Stimulated activated CD4-positive, alpha-beta T cell treated with anti-CD3 and anti-CD28 coated beads, Interleukin-15, amount 100 ng/mL, for 1 hour (primary cell): ENCODE data around the gene DDAH1.

Source experiments
- DNase-seq, 2 donors: peaks; one replicate each; pipeline ENCODE4 v3.0.0-alpha.2; 2020; ENCODE audit warnings: low read depth in 1 of 2, low spot score in 1 of 2

The DDAH1 gene

DNA sequence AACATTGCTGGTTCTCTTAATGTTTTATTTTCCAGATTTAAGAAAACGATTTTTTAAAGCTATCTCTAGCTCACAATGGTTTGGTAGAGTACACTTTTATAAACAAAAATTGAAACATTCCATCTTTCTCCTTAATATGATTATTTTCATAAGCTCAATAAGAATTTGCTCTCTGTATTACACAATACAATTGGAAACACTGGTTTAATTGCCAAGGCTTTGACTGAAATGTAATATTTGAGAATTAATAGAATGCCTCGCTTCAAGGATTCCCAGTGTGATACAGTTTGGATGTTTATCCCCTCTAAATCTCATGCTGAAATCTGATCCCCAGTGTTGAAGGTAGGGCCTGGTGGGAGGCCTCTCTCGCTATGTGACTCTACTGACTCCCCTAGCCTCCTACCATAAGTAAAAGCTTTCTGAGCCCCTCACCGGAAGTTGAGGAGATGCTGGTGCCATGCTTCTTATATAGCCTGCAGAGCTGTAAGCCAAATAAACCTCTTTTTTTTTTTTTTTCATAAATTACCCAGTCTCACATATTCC lies 67.4 kb downstream of the DDAH1 start:
- no peak for DNase-seq

DNA sequence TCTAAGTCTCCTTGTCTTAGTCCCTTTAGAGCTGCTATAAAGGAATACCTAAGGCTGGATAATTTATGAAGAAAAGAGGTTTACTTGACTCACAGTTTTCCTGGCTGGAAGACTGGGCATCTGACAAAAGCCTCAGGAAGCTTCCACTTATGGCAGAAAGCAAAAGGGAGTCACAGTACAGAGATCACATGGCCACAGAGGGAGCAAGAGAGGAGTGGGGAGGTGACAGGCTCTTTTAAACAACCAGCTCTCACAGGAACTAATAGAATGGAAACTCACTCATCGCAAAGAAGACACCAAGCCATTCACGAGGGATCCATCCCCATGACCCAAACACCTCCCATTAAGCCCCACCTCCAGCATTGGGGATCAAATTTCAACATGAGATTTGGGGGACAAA lies 68.8 kb downstream of the DDAH1 start:
- no peak for DNase-seq

DNA sequence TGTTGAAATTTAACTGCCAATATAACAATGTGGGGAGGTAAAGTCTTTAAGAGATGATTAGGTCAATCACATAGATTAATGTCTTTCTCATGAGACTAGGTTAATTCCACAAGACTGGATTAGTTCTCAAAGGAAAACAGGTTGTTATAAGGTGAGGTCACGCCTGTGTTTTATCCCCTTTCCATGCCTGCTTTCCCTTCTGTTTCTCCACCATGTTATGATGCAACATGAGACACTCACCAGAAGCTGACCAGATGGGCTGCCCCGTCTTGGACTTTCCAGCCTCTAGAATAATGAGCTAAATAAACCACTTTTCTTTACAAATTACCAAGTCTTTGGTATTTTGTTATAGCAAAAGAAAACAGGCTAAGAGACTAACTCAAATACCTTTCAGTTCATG lies 70.8 kb downstream of the DDAH1 start:
- no peak for DNase-seq

DNA sequence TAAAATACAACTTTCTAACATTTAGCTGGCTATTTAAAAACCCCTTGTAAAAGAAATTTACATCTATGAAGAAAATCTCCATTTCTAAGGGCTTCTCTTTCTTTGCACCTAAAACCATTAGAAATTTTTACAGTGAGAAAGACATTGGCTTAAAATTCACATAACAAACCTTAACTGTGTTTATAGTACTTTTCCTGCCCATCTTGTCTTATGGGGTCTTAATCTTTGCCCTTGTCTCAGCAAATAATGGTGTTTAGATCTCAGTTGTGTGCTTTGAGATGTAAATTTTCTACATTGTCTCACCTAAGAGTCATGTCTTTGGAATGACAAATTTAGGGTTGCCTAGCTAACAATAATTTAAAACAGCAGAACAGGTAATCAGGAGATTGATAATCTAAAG lies 71.5 kb downstream of the DDAH1 start:
- no peak for DNase-seq

DNA sequence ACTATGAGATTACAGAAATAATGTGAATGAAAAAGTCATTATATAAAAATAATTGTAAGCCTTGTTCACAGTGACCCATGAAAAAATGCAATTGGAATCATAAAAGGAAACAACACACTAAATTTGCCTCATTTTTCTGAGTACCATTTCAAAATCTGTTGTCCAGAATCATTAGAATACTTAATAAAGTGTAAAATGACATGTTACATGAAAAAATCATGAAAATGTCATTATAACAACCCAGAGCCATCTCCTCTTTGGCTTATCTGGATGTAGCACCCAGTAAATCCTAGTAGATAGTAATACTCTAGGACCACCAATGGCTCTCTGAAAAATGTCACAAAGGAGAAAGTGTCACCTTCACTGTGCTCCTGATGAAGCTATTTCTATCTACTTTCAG lies 76.5 kb downstream of the DDAH1 start:
- DNase-seq: no peak

DNA sequence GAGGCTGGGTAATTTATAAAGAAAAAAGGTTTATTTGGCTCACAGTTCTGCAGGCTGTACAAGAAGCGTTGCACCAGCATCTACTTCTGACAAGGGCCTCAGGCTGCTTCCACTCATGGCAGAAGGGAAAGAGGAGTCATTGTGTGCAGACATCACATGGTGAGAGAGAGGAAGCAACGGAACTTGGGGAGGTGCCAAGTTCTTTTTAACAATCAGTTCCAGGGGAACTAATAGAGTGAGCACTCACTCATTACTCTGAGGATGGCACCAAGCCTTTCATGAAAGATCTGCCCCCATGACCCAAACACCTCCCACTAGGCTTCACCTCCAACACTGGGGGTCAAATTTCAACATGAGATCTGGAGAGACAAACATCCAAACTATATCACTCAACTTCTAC lies 77.2 kb downstream of the DDAH1 start:
- DNase-seq: no peak

DNA sequence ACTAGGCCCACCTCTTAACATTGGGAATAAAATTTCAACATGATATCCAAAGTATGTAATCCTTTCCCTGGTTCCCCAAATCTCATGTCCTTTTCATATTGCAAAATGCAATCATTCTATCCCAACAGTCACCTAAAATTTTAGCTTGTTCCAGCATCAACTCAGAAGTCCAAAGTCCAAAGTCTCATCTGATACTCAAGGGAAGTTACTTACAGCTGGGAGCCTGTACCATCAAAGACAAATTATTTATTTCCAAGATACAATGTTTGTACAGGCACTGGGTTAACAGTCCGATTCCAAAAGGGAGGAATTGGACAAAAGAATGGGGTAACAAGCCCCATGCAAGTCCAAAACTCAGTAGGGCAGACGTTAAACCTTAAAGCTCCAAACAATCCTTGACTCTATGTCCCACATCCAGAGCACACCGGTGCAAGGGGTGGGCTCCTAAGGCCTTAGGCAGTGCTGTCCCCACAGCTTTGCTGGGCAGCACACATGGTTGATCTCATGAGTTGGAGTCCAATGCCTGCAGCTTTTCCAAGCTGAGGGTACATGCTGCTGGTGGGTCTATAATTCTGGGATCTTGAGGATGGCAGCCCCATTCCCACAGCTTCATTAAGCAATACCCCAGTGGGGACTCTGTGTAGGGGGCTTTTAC lies 78.8 kb downstream of the DDAH1 start:
- no peak for DNase-seq

DNA sequence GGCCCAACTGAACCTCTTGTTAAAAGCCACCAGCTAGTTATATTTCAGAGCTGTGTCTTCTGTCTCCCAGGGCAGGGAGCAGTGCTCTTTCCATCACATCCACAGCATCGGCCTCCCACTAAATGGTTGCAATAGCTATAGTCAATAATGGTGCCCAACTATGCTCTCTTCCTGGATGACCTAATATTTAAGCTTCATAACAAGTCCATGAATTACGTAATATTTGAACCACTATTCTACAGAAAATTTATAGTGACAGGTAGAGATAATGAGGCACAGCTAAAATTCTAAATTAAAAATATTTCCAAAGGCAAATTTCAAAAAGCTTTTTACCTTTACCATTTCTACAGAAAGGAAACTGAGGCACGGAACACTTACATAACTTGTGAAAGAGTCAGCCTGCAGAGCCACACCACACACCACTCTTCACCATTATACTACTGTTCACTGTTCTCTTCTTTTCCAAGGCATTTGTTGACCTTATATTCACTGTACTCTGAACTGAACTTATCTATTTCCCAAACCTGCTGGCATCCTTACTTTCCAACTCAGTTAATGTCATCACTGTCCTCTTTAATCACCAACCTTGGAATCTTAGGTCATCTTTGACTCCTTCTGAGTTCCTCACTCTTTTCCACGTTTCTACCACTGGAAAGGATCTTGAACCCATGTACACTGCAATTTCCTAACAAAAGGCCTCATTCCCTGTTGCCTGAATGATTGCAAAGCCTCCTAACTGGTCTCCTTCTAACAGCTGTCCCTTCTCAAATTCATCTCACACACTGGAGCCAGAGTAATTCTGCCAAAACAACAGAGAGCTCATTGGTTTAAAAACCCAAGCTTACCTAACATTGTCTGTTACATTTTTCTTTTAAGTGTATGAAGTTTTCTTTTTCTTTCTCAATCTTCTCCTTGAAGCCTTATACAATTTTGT lies 85.5 kb downstream of the DDAH1 start:
- no peak for DNase-seq

DNA sequence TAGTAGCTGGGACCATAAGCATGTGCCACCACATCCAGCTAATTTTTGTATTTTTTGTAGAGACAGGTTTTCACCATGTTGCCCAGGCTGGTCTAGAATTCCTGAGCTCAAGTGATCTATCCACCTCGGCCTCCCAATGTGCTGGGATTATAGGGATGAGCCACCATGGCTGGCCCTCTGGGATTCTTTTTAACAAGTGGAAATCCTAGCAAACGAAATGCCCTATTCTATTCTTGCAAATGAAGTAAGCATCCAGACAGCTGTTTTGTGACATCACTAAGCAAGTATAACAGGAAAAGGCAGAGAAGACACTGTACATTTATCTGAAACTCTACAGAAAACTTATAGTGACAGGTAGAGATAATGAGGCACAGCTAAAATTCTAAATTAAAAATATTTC lies 86.4 kb downstream of the DDAH1 start:
- no peak for DNase-seq

DNA sequence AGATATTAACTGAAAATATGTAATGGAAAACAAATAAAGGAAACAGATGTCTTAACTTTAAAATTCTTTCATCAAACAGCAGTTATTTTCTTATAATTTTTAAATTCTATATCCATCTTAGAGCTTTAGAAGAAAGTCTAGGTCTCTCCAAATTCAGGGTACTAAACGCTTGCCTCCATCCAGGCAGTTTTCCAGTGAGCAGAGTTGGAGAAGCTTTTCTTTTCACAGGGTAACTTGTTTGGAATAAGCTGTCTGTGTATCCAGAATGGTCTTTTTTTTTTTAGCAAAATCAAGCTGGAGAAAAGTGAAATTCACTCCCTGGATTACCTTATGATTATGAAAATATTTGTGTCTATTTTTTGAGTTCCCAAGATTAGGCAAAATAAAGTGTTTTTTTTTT lies 88.6 kb downstream of the DDAH1 start:
- DNase-seq: no peak

DNA sequence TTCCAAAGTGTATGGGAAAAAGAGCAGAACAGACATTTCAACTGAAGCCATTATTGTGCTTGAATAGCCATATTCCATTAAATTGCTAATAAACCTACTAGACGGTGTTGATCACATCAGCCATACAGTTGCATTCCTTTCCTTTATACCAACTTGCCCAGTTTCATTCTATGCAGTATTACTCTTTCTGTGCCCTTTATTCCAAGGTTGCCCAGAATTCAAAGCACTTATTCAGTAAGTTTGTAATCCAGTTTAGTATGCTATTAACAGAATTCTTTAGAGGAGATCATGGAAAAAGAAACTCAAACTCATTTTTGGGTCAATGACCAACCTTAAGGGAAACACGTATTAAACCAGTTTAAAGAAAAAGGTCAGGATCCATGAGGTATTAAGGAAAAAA lies 89.5 kb downstream of the DDAH1 start:
- DNase-seq: no peak

DNA sequence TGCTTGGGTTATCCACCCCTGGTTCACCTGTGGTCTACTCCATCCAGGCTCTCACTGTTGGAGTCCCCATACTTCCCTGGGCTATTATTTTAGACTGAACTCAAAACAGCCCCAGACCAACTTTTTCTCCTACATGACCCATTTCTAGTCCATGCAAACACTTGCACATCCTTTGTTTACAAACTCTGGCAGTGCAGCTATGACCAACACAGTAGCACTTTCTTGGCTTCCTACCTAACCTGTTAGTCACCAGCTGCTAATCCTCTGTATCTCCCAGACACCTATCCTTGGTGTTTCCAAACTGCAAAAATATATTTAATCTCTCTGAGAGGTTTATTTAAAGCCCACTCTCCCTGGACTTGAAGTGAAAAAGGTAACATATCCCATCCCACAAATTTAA lies 90.8 kb downstream of the DDAH1 start:
- no peak for DNase-seq

DNA sequence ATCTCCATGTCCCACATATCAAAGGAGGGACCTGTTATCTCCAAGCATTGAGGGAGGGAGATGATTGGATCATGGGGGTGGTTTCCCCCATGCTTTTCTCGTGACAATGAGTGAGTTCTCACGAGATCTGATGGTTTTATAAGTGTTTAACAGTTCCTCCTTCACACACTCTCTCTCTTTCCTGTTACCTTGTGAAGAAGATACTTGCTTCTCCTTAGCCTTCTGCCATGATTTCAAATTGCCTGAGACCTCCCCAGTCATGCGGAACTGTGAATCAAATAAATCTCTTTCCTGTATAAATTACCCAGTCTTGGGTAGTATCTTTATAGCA lies 91.6 kb downstream of the DDAH1 start:
- DNase-seq: no peak

DNA sequence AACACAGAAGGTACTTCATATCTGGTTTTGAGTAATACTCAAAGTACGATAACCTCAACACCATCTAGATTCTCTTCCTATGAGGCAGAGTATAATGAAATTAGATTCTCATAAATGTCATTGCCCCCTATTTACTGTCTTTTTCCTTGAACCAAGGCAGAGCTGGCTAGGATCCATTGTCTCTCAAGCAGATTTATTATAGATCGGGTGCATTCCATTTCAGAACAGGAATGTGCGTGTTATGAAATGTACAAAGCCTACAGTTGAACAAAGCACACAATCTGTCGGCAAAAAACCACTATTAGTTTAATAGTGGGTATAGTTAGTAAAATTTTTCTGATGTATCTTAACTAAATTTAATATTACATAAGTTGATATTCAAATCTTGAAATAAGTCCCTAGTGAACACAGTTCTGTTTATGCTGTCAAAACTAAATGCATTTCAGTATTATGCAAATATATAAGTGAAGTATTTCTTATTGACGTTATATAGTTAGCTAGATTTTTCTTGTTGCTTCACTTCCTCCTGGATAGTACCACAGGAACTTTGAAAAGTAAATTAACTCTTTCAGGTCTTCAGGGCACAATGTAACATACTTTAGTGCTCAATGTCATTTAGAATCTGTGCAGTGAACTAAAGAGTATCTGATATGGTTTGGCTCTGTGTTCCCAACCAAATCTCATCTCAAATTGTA lies 92.1 kb downstream of the DDAH1 start:
- no peak for DNase-seq

DNA sequence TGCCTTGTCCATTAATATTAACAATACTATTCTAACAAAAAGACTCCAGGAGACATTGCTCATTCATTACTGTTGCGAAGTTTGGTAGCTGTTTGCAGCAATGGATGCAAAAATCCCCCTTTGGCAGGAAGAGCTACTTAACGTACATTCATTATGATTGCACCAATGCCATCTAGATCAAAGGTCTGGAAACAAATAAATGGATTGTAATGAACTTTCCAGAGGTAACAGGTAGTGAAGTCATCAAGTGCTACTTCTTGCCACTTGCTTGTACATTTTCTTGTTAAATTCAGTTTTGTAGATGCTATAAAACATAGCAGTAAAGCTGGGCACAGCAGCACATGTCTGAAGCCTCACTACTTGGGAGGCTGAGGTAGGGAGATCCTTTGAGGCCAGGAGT lies 93.9 kb downstream of the DDAH1 start:
- no peak for DNase-seq

DNA sequence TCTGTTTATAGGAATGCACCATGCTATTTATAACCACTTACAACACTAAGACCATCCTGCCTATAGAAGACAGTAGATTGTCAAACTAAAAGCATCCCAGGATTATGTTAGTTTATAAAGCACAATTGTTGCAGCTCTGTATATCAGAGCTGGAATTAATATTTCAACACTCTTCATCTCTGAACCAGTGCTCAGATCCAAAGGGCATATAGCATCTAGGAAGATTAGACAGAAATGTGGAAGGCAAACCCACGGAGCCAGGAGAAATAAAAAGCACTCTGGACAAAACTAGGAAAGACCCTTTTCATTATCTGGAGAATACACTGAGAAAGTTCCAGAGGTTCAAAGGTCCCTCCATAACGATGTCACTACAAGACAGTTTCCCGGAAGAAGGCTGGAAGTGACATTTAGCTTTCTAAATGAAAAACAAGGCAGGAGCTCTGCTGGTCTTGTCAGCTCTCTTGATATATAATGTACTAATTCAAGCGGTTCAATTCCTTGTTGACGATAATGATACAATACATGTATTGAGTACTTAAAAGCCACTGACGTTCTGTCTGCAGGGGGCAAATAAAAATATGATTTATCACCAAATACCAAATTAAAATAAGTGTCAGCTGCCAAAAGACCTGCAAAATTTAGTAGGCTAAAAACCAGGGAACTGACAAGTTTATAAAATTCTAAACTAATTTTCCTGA lies 96.7 kb downstream of the DDAH1 start:
- no peak for DNase-seq

DNA sequence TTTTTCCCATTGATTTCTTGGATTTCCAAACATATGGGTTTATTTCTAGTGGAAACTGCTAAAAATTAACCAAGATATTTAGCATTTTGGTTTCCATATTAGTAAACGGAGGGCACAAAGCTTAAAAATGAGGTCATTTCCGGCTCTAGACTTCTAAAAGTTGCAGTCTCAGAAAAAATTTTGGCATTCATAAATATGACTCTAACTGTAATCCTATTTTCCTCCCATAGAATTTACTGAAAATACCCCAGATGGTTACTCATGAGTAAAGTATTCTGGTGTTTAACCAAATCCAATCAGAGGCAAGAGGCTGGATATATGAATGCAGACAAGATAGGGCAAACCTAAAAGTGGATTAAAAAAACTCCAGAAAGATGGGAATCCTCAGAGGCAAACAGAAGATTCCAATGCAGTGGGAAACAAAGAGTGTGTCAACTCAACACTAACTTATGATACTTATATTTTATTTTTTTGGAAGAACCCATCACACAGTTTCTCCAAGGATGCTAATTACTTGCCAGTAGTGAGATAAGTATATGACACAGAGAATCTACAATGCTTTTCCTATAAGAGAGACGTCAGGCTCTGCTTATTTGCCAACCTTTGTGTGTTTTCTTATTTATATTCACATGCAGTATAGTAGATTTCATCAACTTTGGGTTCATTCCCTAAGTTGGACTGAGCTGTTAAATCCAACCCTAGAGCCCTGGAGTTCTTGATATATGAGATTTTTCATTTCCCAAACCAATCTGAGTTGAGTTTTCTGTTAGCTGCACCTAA lies 98.4 kb downstream of the DDAH1 start:
- DNase-seq: no peak

DNA sequence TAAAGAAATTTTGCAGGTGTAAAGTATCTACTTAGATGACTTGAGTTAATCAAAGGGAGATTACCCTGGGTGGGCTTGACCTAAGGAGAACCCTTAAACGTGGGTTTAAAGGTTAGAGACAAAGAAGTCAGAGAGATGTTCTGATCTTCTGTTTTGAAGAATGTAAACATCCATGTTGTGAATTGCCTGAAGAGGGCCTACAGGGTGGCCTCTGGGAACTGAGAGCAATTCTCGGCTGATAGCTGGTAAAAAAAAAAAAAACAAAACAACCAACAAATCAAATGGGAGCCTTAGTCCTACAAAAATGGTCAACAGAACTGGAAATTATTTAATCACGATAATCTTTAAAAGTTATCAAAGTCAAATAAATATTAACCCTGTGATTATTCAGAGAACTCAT lies 99.1 kb downstream of the DDAH1 start:
- DNase-seq: no peak

DNA sequence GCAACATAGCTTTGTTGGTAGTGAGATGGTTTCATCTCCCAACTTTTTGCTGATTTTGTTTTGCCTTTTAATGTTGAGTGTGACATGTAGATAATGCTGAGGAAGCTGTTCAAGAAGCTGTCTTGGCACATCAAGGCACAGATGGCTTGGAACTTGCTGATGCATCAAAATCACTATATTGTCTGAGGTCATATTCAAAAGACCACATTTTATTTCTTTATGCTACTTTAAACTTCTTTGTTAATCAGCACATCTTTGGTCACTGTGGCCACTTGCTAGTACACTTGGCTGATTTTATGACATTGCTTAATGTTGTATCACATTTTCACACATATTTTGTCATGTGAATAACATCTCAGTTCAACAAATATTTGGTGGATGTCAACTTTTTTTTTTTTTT lies 101.4 kb downstream of the DDAH1 start:
- no peak for DNase-seq

DNA sequence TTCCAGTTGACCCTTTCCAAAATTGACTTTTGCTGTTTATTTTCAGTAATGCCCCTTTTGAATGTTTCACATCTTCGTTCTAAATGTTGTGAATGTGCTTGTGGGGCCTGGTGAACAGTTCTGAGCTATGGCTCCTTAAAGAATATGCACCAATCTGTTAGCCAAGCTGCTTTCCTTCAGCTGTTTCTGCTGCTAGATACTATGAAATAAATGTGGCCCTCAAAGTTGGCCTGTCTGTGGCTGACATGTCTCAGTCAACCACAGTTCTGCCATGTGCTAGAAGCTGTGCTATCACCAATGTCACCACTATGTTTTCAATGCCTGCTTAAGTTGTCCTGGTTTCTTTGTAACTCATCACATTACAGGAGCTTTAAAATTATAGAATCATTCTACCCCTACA lies 101.9 kb downstream of the DDAH1 start:
- DNase-seq: no peak
